A549 (cell line): ENCODE results near the gene MED16. TPM values are rescaled to one million over a fixed set of nuclear protein-coding genes. Genes with fewer than 3 reads are reported as not detected.
"Not testable (repeated sequence)": the region's sequence is repeated elsewhere in the genome, so short reads cannot be mapped to it uniquely, and the experiment has no call there.

Experiments
- ATAC-seq, 2 experiments: fragments of 200-7000 bp in 1 of 2; fragments of >200 bp in 1 of 2; cut with Nextera tagmentation in 1 of 2; cut with Tn5 transposase in 1 of 2; 3 replicates each; pipeline versions ENCODE4 v1.8.0 to v1.9.1; 2018 to 2020; ENCODE audit warnings: mild to moderate bottlenecking in 1 of 2, moderate library complexity in 1 of 2
- CTCF ChIA-PET: fragments of 300-600 bp; sonication (Branson Sonifier 250); formaldehyde crosslinking; extraction: SDS; loops from one replicate; lab custom pipeline; 2021; ENCODE audit warnings: antibody characterized with exemption, inconsistent platforms; lab: Yijun Ruan, JAX
- POLR2A ChIA-PET: fragments of 350-600 bp; formaldehyde crosslinking; extraction: SDS; loops from one replicate; lab custom pipeline; 2021; ENCODE audit warnings: antibody characterized with exemption, inconsistent platforms; lab: Yijun Ruan, JAX
- DNase-seq, 2 experiments: peaks; one replicate each; pipeline versions ENCODE4 v3.0.0 to v3.0.0-alpha.2; 2011 to 2016; ENCODE audit warnings: low read depth in 1 of 2, low spot score in 1 of 2
- FAIRE-seq: peaks from 2 replicates; lab custom pipeline; 2011; peaks lifted over from hg19 to GRCh38; lab: Jason Lieb, UNC
- H3K27ac ChIP-seq, 2 experiments: fragments of >200 bp; sonication (Bioruptor Twin); formaldehyde crosslinking; 3 replicates each; pipeline ENCODE4 v1.5.1; 2016 to 2017
- H3K4me1 ChIP-seq: fragments of >200 bp; sonication (Bioruptor Twin); formaldehyde crosslinking; 3 replicates; pipeline ENCODE4 v1.6.1; 2016
- H3K4me2 ChIP-seq: fragments of >200 bp; sonication (Bioruptor Twin); formaldehyde crosslinking; 3 replicates; pipeline ENCODE4 v1.6.1; 2016
- H3K4me3 ChIP-seq: fragments of >200 bp; sonication (Bioruptor Twin); formaldehyde crosslinking; 3 replicates; pipeline ENCODE4 v1.5.1; 2016
- H3K9me3 ChIP-seq: fragments of >200 bp; sonication (Bioruptor Twin); formaldehyde crosslinking; 3 replicates; pipeline ENCODE4 v1.6.1; 2016
- ATOH8 ChIP-seq: fragments of 250-450 bp; sonication (Bioruptor Pico); IDR thresholded peaks from 2 replicates; pipeline ENCODE4 v1.5.0; 2020; ENCODE audit warnings: low read depth, mild to moderate bottlenecking, moderate library complexity
- CEBPB ChIP-seq, 2 experiments: fragments of >200 bp in 1 of 2; sonication (Bioruptor Twin) in 1 of 2; formaldehyde crosslinking in 1 of 2; IDR thresholded peaks; 2 replicates each; pipeline ENCODE4 v1.6.1; 2012 to 2016
- EP300 ChIP-seq, 2 experiments: fragments of >200 bp; sonication (Bioruptor Twin); formaldehyde crosslinking; IDR thresholded peaks; 2 replicates in 1 of 2; 3 replicates in 1 of 2; pipeline ENCODE4 v1.6.1; 2016 to 2017
- ESRRA ChIP-seq: fragments of 150-350 bp; IDR thresholded peaks from 2 replicates; pipeline ENCODE4 v1.6.1; 2014; ENCODE audit warnings: mild to moderate bottlenecking, low read length, borderline replicate concordance
- GATA3 ChIP-seq: IDR thresholded peaks from 2 replicates; pipeline ENCODE4 v1.6.1; 2012; ENCODE audit warnings: borderline replicate concordance
- HOXA7 ChIP-seq: fragments of 250-450 bp; sonication (Bioruptor Pico); IDR thresholded peaks from 2 replicates; pipeline ENCODE4 v1.5.0; 2020; ENCODE audit warnings: mild to moderate bottlenecking, moderate library complexity
- JUN ChIP-seq, 2 experiments: fragments of >200 bp; sonication (Bioruptor Twin); formaldehyde crosslinking; IDR thresholded peaks; 2 replicates in 1 of 2; 3 replicates in 1 of 2; pipeline ENCODE4 v1.6.1; 2016 to 2017
- MAX ChIP-seq: IDR thresholded peaks from 2 replicates; pipeline ENCODE4 v1.6.1; 2012
- MYC ChIP-seq: IDR thresholded peaks from 2 replicates; pipeline ENCODE4 v1.6.1; 2012; ENCODE audit warnings: mild to moderate bottlenecking, inconsistent platforms, low read length, improper control_type of control experiment, borderline replicate concordance
- RARB ChIP-seq: fragments of 250-450 bp; sonication (Bioruptor Pico); IDR thresholded peaks from 2 replicates; pipeline ENCODE4 v1.8.0; 2021; ENCODE audit warnings: mild to moderate bottlenecking, moderate library complexity
- RFX5 ChIP-seq: fragments of 450-650 bp; IDR thresholded peaks from 2 replicates; pipeline ENCODE4 v1.7.1; 2014; ENCODE audit warnings: antibody characterized with exemption, mild to moderate bottlenecking, moderate library complexity
- TFCP2L1 ChIP-seq: fragments of 250-450 bp; sonication (Bioruptor Pico); IDR thresholded peaks from 2 replicates; pipeline ENCODE4 v1.5.0; 2021; ENCODE audit warnings: mild to moderate bottlenecking
- ZC3H11A ChIP-seq: fragments of 450-650 bp; IDR thresholded peaks from 2 replicates; pipeline ENCODE4 v1.6.1; 2014; ENCODE audit warnings: antibody characterized with exemption, mild to moderate bottlenecking
- ZFP36 ChIP-seq: fragments of 450-650 bp; IDR thresholded peaks from 2 replicates; pipeline ENCODE4 v1.6.1; 2014; ENCODE audit warnings: borderline replicate concordance; ENCODE audit not compliant: partially characterized antibody
- ZSCAN20 ChIP-seq: fragments of 250-450 bp; sonication (Bioruptor Pico); IDR thresholded peaks from 2 replicates; pipeline ENCODE4 v1.8.0; 2022; ENCODE audit warnings: mild to moderate bottlenecking, moderate library complexity
- WGBS: methylation state at CpG from one replicate; pipeline ENCODE4 v1.1.6; 2017; ENCODE audit errors: missing lambda C conversion rate; 5-methylcytosine and 5-hydroxymethylcytosine counted together
- polyA plus RNA-seq, 4 experiments: library from polyadenylated mRNA; depleted of rRNA in 3 of 4; stranded (reverse); fragments of >200 nt; fragmentation: RNase III in 1 of 4; extraction: RNeasy Plus Mini Kit Qiagen cat#74134 plus additional on column Dnase treatment in 1 of 4; gene quantifications; 2 replicates in 3 of 4; 3 replicates in 1 of 4; pipeline ENCODE4 v1.2.3, GENCODE V29; 2011 to 2017

MED16 gene
- polyA plus RNA-seq, 2 of the 4 experiments (the other 2 are of a cell fraction), result 8.0 to 12.7 TPM

DNA sequence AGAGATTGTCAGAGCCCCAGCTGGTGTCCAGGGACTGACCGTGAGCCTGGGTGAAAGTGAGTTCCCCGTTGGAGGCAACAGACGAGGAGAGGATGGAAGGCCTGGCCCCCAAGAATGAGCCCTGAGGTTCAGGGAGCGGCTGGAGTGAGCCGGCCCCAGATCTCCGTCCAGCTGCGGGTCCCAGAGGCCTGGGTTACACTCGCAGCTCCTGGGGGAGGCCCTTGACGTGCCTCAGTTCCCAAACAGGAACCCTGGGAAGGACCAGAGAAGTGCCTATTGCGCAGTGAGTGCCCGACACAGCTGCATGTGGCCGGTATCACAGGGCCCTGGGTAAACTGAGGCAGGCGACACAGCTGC, 42.0 kb downstream of the MED16 start:
- H3K4me2 ChIP-seq, result peak overlapping the region; percentile 87

GRCh38 chr19:850221-850978, 42.6 kb downstream of the MED16 start:
- ATAC-seq, result peak; percentile 86 to 88
- Histone ChIP-seq H3K9me3 (no peaks in the 10 kb centered on the region), H3K4me1 (peaks cover 12% of the 10 kb centered on the region), H3K27ac (peak overlapping the region; percentile 89), H3K4me2 (peak overlapping the region; percentile 87), H3K4me3 (peak overlapping the region; percentile 21; the same call in 1 of the 3 replicates)
- WGBS, result 18% methylated on average over 10 of the region's 28 CpGs
- 0 out of 5 replicates have a peak, but pooled peaks of 1 of the 2 experiments have one; percentile 20 for TF ChIP-seq JUN (IDR thresholded peaks at IDR 0.05)
- peak; percentile 24 to 87; a peak in 2 of 4 replicates for TF ChIP-seq CEBPB (IDR thresholded peaks at IDR 0.05)
- no peak for TF ChIP-seq ZC3H11A
- 0 out of 2 replicates have a peak, but pooled peaks have one; percentile 27 for TF ChIP-seq MAX
- no peak for TF ChIP-seq HOXA7 (CRISPR knock-in tag)
- TF ChIP-seq MYC, result 0 out of 2 replicates have a peak, but pooled peaks have one; percentile 55
- TF ChIP-seq GATA3, result 0 out of 2 replicates have a peak, but pooled peaks have one; percentile 37
- DNase-seq, result peak; percentile 76 to 92
- no peak for FAIRE-seq
- CTCF ChIA-PET, result interaction anchor here (0.6 to 1.2 kb wide), 5 partner anchors 9 to 81 kb away, joined by 3 to 4 read pairs (median 3); partner anchors contain the start of gene CFD
- POLR2A ChIA-PET, result no interaction called here

More for the DNA sequence above, 42.0 kb downstream of the MED16 start:
- Histone ChIP-seq H3K27ac (peak overlapping the region; percentile 89), H3K9me3 (no peaks in the 10 kb centered on the region), H3K4me1 (peaks cover 12% of the 10 kb centered on the region), H3K4me3 (peak overlapping the region; percentile 21; the same call in 1 of the 3 replicates)
- CTCF ChIA-PET, result interaction anchor here (0.6 to 1.2 kb wide), 4 partner anchors 8 to 81 kb away, joined by 3 to 4 read pairs (median 3); partner anchors contain the start of gene CFD
- POLR2A ChIA-PET, result no interaction called here
- WGBS, result no CpG with 5 or more reads among the region's 13 CpGs
- FAIRE-seq (no peak), DNase-seq (no peak), ATAC-seq (no peak)
- TF ChIP-seq ESRRA (no peak), EP300 (IDR thresholded peaks at IDR 0.05) (no peak), RARB (CRISPR knock-in tag) (no peak), ZSCAN20 (CRISPR knock-in tag) (no peak), RFX5 (no peak), MAX (no peak), ATOH8 (CRISPR knock-in tag) (no peak)

GRCh38 chr19:849195-849594, 43.8 kb downstream of the MED16 start:
- H3K27ac ChIP-seq, result peak overlapping the region in 1 of 2 experiments; percentile 49; a peak in 3 of 6 replicates
- 77% methylated on average over 8 of the region's 8 CpGs for WGBS
- H3K4me3 ChIP-seq, H3K9me3 ChIP-seq, DNase-seq, H3K4me2 ChIP-seq, FAIRE-seq, ATAC-seq: not testable (repeated sequence)
- ChIA-PET CTCF (interaction anchor here (0.5 to 1.7 kb wide), 5 partner anchors 10 to 225 kb away, joined by 3 to 4 read pairs (median 3); partner anchors contain the start of gene CFD), POLR2A (interaction anchor here (0.7 kb wide), 1 partner anchor 417 kb away, joined by 3 read pairs; no protein-coding TSS in a partner anchor)
- peaks cover 12% of the 10 kb centered on the region for H3K4me1 ChIP-seq

DNA sequence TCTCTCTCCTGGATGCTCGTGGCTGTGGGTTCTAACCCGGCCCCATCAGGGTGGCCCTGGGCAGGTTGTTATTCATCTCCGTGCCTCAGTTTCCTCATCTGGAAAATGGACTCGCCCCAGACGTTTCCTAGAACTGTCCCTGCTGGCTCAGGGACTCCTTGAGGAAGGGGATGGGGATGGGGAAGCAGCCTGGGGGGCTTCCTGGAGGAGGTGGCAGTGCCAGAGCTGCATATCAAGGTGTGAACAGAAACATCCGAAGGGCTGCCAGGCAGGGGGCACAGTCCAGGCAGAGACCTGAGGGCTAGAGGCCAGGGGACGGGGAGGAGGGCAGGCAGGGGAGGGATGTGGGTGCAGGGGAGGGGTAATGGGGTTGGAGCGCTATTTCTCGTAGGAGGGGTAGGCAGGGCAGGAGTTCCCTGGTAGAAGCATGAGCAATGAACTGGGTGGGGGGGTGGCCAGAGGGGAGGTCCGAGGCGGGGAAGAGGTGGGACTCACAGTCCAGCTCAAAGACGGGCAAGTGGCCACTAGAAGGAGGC, 44.5 kb downstream of the MED16 start:
- DNase-seq (no peak), ATAC-seq (no peak), FAIRE-seq (no peak)
- peak overlapping the region in 1 of 2 experiments; percentile 49; a peak in 3 of 6 replicates for H3K27ac ChIP-seq
- H3K9me3 ChIP-seq, result no peaks in the 10 kb centered on the region
- peaks cover 17% of the 10 kb centered on the region for H3K4me1 ChIP-seq
- 56% methylated on average over 7 of the region's 12 CpGs for WGBS
- ChIA-PET CTCF (interaction anchor here (1.1 to 1.7 kb wide), 2 partner anchors 10 to 225 kb away, joined by 3 to 4 read pairs; partner anchors contain the start of gene CFD), POLR2A (no interaction called here)
- no peak overlapping the region for H3K4me2 ChIP-seq
- H3K4me3 ChIP-seq, result no peak overlapping the region
- TF ChIP-seq ZFP36 (peak; percentile 66), TFCP2L1 (no peak)
